Right lobe of liver (tissue), 4 donors: ENCODE measurements around the gene EEFSEC.

Experiments
- CTCF ChIP-seq, 4 donors: fragments of 200-600 bp in 3 of 4; fragments of 450-650 bp in 1 of 4; IDR thresholded peaks; one replicate each; pipeline versions ENCODE4 v1.5.1 to v1.8.0; 2016 to 2022; ENCODE audit warnings: antibody characterized with exemption in 4 of 4, mild to moderate bottlenecking in 2 of 4
- POLR2A ChIP-seq: fragments of 450-650 bp; IDR thresholded peaks from one replicate; pipeline ENCODE4 v1.6.1; 2017; ENCODE audit warnings: antibody characterized with exemption, mild to moderate bottlenecking
- donor health status: DM: no; HTN: no; CAD: no.
- donor health status: DM: no; HTN: no; CAD: no.
- donor health status: DM: no; HTN: yes; CAD: no.

GRCh38 chr3:128235207-128235926 is 82.1 kb downstream of the EEFSEC start:
- TF ChIP-seq CTCF (IDR thresholded peaks at IDR 0.05) (no peak), POLR2A (no peak)
